ENCODE results near the gene TMEM270.

TMEM270 gene

DNA sequence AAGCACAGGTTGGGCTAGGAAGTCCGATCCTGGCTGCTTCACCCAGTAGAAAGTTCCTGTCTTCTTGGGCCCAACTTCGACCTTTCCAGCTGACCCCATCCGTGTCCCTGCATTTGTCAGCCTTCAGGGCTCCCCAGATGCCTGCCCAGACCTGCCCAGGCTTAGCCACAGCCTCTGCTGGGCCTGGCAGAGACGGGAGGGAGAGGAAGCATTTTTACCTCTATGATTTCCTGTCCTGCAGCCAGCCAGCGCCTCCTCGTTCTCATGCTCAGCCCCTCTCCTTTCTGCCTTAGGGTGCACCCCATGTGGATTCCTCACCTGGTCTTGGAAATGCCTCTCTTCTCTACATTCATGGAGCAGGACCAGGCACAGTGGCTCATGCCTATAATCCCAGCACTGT, 22.3 kb upstream of the TMEM270 start:
- Histone ChIP-seq H3K27me3 (ENCODE audit: control insufficient read depth, low read length) (no peaks in the 10 kb centered on the region), H3K4me1 (ENCODE audit: control insufficient read depth, low read length) (peaks cover 6% of the 10 kb centered on the region), H4K20me1 (ENCODE audit: control insufficient read depth, insufficient read depth, low read depth, low read length) (no peaks in the 10 kb centered on the region), H3K9me2 (replicated peaks; ENCODE audit: control insufficient read depth, low read length) (no peaks in the 10 kb centered on the region), H3K9me3 (ENCODE audit: control insufficient read depth, insufficient read depth, low read length) (no peaks in the 10 kb centered on the region), H3K4me2 (ENCODE audit: low read length) (no peak overlapping the region), H3K27ac (ENCODE audit: low read depth, low read length) (no peak overlapping the region), H3K79me2 (ENCODE audit: control insufficient read depth, low read length) (no peaks in the 10 kb centered on the region), H3K36me3 (ENCODE audit: control insufficient read depth, low read length) (no peaks in the 10 kb centered on the region), H3K4me3 (ENCODE audit: low read length) (no peak overlapping the region), H3F3A (ENCODE audit: control insufficient read depth, insufficient read depth) (no peaks in the 10 kb centered on the region)
- no peak for TF ChIP-seq EZH2phosphoT487 (IDR thresholded peaks at IDR 0.05; ENCODE audit: borderline replicate concordance, low read length)

GRCh38 chr7:73839290-73839689, 21.7 kb upstream of the TMEM270 start:
- H3F3A ChIP-seq (ENCODE audit: control insufficient read depth, insufficient read depth): no peaks in the 10 kb centered on the region
- H3K9me2 ChIP-seq (replicated peaks; ENCODE audit: control insufficient read depth, low read length): no peaks in the 10 kb centered on the region
- peaks cover under 1% of the 10 kb centered on the region; the same call in 1 of the 2 replicates for H3K27me3 ChIP-seq (ENCODE audit: control insufficient read depth, low read length)
- TF ChIP-seq, protein P1, sequence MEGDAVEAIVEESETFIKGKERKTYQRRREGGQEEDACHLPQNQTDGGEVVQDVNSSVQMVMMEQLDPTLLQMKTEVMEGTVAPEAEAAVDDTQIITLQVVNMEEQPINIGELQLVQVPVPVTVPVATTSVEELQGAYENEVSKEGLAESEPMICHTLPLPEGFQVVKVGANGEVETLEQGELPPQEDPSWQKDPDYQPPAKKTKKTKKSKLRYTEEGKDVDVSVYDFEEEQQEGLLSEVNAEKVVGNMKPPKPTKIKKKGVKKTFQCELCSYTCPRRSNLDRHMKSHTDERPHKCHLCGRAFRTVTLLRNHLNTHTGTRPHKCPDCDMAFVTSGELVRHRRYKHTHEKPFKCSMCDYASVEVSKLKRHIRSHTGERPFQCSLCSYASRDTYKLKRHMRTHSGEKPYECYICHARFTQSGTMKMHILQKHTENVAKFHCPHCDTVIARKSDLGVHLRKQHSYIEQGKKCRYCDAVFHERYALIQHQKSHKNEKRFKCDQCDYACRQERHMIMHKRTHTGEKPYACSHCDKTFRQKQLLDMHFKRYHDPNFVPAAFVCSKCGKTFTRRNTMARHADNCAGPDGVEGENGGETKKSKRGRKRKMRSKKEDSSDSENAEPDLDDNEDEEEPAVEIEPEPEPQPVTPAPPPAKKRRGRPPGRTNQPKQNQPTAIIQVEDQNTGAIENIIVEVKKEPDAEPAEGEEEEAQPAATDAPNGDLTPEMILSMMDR (IDR thresholded peaks at IDR 0.05; ENCODE audit: low read depth, low read length, poor library complexity, severe bottlenecking): no peak
- no peak for TF ChIP-seq EZH2phosphoT487 (IDR thresholded peaks at IDR 0.05; ENCODE audit: borderline replicate concordance, low read length)
- H3K4me1 ChIP-seq (ENCODE audit: control insufficient read depth, low read length): peaks cover 6% of the 10 kb centered on the region
- no peak overlapping the region for H3K27ac ChIP-seq (ENCODE audit: low read depth, low read length)
- H4K20me1 ChIP-seq (ENCODE audit: control insufficient read depth, insufficient read depth, low read depth, low read length): no peaks in the 10 kb centered on the region
- no peak overlapping the region for H3K4me2 ChIP-seq (ENCODE audit: low read length)
- H3K9me3 ChIP-seq (ENCODE audit: control insufficient read depth, insufficient read depth, low read length): no peaks in the 10 kb centered on the region
- H3K36me3 ChIP-seq (ENCODE audit: control insufficient read depth, low read length): no peaks in the 10 kb centered on the region
- H3K4me3 ChIP-seq (ENCODE audit: low read length): no peak overlapping the region
- no peaks in the 10 kb centered on the region for H3K79me2 ChIP-seq (ENCODE audit: control insufficient read depth, low read length)

- H3K27ac ChIP-seq (ENCODE audit: low read depth, low read length): no peak overlapping the region
- H4K20me1 ChIP-seq (ENCODE audit: control insufficient read depth, insufficient read depth, low read depth, low read length): no peaks in the 10 kb centered on the region
- peaks cover 4% of the 10 kb centered on the region; the same call in 1 of the 2 replicates for H3K27me3 ChIP-seq (ENCODE audit: control insufficient read depth, low read length)
- no peaks in the 10 kb centered on the region for H3K9me3 ChIP-seq (ENCODE audit: control insufficient read depth, insufficient read depth, low read length)
- no peak for TF ChIP-seq EZH2phosphoT487 (IDR thresholded peaks at IDR 0.05; ENCODE audit: borderline replicate concordance, low read length)
- TF ChIP-seq, protein P1 (IDR thresholded peaks at IDR 0.05; ENCODE audit: low read depth, low read length, poor library complexity, severe bottlenecking): peak; percentile 37
- H3K79me2 ChIP-seq (ENCODE audit: control insufficient read depth, low read length): no peaks in the 10 kb centered on the region
- H3K4me3 ChIP-seq (ENCODE audit: low read length): no peak overlapping the region
- peaks cover 6% of the 10 kb centered on the region for H3K4me1 ChIP-seq (ENCODE audit: control insufficient read depth, low read length)
- no peak overlapping the region for H3K4me2 ChIP-seq (ENCODE audit: low read length)
- H3F3A ChIP-seq (ENCODE audit: control insufficient read depth, insufficient read depth): no peaks in the 10 kb centered on the region
- H3K9me2 ChIP-seq (replicated peaks; ENCODE audit: control insufficient read depth, low read length): no peaks in the 10 kb centered on the region
- no peaks in the 10 kb centered on the region for H3K36me3 ChIP-seq (ENCODE audit: control insufficient read depth, low read length)
These were observed 20.9 kb upstream of the TMEM270 start for GRCh38 chr7:73839743-73840714.

Data from DOHH2 (cell line).